ENCODE results near the gene CDC42SE1.

CDC42SE1 gene

DNA sequence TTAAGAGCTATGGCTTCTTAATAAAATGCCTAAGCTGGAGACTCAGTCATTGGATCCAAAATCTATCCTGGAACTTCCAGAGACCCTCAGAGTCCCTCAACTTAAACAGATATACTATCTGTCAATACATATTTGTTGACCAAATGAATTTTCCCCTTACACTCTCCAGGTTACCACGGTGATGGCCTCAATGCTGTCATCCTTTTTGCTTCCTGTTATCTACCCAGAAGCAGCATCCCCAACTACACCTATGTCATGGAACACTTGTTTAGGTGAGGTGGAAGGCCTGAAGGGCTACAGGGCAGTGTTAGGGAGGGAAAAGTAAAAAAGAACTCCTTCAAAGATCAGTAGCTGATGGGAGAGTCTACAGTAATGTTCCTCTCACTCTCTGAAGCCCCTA lies 16.3 kb downstream of the CDC42SE1 start:
- no peak for DNase-seq
- TF ChIP-seq POLR2A (IDR thresholded peaks at IDR 0.05; ENCODE audit: low read length) (no peak), GATA1 (IDR thresholded peaks at IDR 0.05; ENCODE audit: low read depth, low read length) (no peak)

DNA sequence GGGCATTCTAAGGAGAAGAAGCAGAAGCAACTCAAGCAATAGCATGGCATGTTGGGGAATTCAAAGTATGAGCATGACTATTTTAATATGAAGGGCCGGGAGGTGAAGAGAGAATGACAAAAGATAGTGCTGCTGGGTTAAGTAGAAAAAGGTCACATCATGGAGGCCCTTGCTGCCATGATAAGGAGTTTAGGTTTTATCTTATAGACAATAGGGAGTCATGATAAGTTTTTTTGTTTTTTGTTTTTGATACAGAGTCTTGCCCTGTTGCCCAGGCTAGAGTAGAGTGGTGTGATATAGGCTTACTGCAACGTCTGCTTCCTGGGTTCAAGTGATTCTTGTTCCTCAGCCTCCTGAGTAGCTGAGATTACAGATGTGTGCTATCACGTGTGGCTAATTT lies 19.9 kb downstream of the CDC42SE1 start:
- TF ChIP-seq POLR2A (IDR thresholded peaks at IDR 0.05; ENCODE audit: low read length): no peak
- no peak for TF ChIP-seq GATA1 (IDR thresholded peaks at IDR 0.05; ENCODE audit: low read depth, low read length)
- peak; percentile 22 to 76 for DNase-seq

DNA sequence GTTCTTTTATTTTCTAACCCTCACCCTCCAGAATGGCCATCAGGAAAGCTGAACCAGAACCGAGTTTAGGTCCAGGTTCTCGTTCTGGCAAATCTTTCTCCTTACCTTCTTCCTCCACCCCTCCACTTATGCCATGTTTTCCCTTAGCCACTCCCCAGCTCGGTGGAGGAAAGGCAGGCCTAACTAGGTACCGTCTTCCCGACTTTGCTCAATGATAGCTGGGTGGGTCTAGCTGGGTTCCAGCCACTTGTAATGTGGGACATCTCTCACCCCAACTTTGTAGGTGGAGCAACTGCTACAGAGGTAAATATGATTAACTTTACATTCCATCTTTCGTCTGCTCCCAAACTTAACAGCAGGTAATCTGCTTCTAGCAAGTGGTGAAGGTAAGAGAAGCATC lies 22.4 kb downstream of the CDC42SE1 start:
- TF ChIP-seq POLR2A (IDR thresholded peaks at IDR 0.05; ENCODE audit: low read length) (no peak), GATA1 (IDR thresholded peaks at IDR 0.05; ENCODE audit: low read depth, low read length) (no peak)
- no peak for DNase-seq

DNA sequence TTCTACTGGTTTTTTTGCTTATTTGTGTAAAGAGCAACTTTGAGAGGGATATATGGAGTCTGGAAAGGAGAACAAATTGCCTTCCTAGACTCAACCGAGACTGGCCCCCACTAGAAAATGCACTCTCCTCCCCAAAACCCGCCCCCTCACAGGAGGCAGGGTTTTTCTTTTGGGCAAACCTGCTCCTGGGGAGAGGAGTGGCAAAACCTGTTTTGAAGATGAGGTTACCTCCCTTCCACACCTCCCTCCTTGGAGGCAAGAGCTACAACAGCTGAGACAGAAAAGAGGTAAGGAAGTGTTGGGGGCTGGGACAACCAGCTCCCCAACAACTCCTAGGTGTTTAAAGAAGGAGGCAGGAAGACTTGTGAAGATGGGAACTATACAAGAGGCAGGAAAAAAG lies 23.1 kb downstream of the CDC42SE1 start, which contains the start of gene BNIPL:
TSS of gene BNIPL (plus strand) at position 231 of the 400 bp plus-strand sequence. CDS start at position 371, 140 bp downstream.
- no peak for TF ChIP-seq POLR2A (IDR thresholded peaks at IDR 0.05; ENCODE audit: low read length)
- no peak for TF ChIP-seq GATA1 (IDR thresholded peaks at IDR 0.05; ENCODE audit: low read depth, low read length)
- no peak for DNase-seq

DNA sequence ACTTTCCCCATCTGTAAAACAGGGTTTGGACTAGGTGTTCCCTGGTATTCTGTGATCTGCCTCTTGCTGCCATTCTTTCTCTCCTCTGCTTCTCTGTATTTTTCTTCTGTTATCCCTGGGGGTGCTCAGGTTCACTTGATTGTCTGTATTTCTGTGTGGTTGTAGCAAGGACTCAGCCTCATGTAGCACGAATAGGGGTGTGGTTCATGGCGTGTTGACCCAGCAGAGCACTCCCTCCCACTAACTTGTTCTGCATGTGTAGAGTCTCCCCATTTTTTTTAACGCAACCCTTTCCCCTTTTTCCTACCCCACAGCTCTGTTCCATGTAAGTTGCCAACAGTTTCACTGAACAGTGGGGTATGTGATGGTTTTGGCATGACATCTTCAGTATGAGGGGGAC lies 24.3 kb downstream of the CDC42SE1 start:
- DNase-seq: no peak
- TF ChIP-seq POLR2A (IDR thresholded peaks at IDR 0.05; ENCODE audit: low read length): no peak
- TF ChIP-seq GATA1 (IDR thresholded peaks at IDR 0.05; ENCODE audit: low read depth, low read length): no peak

DNA sequence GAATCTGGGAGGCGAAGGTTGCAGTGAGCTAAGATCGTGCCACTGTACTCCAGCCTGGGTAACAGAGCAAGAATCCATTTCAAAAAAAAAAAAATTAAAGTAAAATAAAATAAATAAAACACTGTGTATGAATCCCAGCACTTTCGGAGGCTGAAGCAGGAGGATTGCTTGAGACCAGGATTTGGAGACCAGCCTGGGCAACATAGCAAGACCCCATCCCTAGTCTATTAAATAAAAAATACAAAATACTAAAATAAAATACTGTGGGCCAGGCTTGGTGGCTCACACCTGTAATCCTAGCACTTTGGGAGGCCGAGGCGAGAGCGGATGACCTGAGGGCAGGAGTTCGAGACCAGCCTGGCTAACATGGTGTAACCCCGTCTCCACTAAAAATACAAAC lies 27.3 kb downstream of the CDC42SE1 start:
- TF ChIP-seq POLR2A (IDR thresholded peaks at IDR 0.05; ENCODE audit: low read length) (no peak), GATA1 (IDR thresholded peaks at IDR 0.05; ENCODE audit: low read depth, low read length) (no peak)
- DNase-seq: no peak

DNA sequence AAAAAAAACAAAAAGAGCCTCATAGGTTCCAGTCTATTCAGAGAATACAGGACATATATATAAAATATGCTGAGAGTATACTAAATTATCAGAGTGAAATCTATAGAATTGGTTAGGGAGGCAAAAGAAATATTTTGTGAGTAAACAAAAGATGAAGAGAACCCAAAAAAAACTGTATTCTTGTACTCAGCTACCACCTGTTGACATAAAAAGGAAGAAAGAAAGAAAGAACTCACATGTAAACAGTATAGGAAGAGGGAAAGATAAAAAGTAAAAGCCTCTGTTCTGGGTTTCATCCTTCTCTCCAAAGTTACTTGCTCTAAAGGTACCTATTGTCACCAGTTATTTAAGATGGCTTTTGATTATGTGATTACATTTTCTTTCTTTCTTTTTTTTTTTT lies 33.0 kb downstream of the CDC42SE1 start:
- no peak for DNase-seq
- TF ChIP-seq POLR2A (IDR thresholded peaks at IDR 0.05; ENCODE audit: low read length) (no peak), GATA1 (IDR thresholded peaks at IDR 0.05; ENCODE audit: low read depth, low read length) (no peak)

DNA sequence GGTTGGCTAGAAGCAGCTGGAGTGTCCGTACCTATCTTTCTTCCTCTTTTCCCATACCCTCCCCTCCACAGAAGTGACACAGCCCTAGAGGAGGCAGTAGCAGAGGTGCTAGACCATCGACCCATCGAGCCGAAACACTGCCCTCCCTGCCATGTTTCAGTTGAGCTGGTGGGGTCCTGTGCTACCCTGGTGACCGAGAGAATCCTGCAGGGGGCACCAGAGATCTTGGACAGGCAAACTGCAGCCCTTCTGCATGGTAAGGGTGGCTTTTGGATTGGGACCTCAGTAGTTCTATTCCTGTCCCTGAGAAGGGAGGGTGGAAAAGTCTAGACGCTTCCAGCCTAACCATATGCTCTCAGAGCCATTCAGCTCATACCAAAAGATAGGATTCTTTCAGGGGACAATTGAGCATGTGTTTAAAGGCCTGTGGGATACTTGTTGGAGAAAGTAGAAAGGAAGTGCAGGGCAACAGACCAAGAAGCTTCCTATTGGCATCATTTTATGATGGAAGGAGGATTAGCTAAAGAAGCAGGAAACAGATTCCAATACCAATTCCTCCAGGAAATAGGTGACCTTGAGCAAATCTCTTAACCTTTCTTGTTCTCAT lies 34.8 kb downstream of the CDC42SE1 start:
- TF ChIP-seq GATA1 (IDR thresholded peaks at IDR 0.05; ENCODE audit: low read depth, low read length) (no peak), POLR2A (IDR thresholded peaks at IDR 0.05; ENCODE audit: low read length) (no peak)
- peak; percentile 82 to 88 for DNase-seq

DNA sequence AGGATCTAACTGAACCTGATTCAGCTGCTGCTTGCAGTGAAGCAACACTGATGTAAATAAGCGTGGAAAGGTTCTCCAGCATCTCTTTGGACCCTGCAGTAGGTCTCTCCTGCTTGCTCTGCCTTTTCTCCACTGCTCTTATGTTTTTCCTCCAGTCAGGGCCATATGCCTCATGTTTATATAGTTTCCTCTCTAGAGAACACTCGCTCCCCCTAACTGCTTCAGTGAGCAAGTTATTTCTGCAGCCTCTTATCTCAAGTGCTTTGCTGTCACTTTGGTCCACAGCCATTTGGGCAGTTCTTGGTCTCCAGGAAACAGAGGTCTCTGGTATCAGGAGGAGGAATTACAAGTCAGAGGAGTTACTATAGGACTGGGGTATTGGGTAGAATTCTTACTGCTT lies 45.9 kb downstream of the CDC42SE1 start:
- TF ChIP-seq GATA1 (IDR thresholded peaks at IDR 0.05; ENCODE audit: low read depth, low read length) (no peak), POLR2A (IDR thresholded peaks at IDR 0.05; ENCODE audit: low read length) (no peak)
- peak; percentile 75 to 81 for DNase-seq

DNA sequence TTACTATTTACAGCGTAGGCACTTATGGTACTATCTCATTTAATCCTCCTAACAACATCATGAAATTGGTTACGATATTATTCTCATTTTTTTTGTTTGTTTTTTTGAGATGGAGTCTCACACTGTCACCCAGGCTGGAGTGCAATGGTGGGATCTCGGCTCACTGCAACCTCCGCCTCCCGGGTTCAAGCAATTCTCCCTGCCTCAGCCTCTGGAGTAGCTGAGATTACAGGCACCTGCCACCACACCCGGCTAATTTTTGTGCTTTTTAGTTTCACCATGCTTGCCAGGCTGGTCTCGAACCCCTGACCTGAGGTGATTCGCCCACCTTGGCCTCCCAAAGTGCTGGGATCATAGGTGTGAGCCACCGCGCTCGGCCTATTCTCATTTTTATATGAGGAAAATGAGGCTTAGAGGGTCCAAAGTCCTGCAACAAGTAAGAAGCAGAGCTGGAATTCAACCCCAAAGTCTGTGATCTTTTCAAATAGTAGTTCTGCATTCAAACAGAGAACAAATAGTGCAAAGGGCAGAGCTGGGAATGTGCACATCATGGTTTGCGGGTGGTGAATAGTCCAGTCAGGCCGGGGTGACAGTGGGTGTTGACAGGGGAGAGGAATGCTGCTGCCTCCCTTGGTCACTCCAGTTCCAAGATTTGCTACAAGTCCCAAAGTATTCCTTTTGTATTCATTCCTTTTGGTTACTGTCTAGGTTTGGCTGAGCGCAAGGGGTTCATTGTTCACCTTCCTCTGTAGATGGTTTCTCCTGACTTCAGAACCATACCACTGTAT lies 46.5 kb downstream of the CDC42SE1 start:
- no peak for DNase-seq
- TF ChIP-seq GATA1 (IDR thresholded peaks at IDR 0.05; ENCODE audit: low read depth, low read length): no peak

DNA sequence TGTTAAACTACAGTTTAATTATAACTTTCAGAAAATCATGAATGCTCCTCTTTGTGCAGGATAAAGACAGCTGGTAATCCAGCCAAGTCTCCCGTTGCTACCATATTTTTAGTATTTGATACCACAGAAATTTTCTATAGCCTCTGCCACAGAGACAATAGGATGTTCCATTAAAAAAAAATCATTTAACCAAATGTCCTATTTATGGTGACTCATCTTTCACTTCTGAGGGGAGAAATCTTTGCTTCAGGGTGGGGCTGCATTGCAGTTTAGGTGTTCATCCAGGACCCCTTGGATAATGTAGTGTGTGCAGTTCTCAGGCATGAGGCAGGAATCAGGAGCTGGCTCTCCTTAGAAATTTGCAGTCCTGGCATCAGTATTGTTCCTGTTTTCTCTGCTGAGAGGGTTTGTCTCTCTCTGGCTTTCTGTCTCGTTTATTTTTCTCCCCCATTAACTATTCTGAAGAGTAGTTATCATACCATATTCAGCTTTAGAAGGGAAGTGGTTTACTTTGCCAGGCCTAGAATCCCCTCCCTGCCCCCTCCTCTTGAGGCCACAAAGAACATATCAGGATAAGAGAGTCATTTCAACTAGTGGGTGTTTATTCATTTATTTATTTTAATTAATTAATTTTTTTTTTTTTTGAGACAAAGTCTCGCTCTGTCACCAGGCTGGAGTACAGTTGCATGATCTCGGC lies 48.1 kb downstream of the CDC42SE1 start:
- DNase-seq: no peak
- no peak for TF ChIP-seq POLR2A (IDR thresholded peaks at IDR 0.05; ENCODE audit: low read length)
- TF ChIP-seq GATA1 (IDR thresholded peaks at IDR 0.05; ENCODE audit: low read depth, low read length): no peak

DNA sequence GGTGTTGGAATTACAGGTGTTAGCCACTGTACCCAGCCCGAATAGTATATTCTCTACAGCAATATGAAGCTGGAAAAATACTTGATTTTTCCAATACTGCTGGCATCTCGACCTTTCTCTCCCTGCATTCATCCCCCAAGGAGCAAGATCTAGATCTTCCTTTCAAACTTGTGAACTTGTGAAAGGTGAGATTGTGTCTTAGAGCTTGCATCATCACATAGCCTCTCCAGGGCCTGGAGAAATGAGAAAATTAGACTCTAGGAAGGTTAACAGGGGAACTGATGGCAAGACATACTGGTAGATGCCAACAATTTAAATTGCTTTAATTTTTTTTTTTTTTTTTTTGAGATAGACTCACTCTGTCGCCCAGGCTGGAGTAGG lies 49.1 kb downstream of the CDC42SE1 start:
- DNase-seq: no peak
- TF ChIP-seq POLR2A (IDR thresholded peaks at IDR 0.05; ENCODE audit: low read length) (no peak), GATA1 (IDR thresholded peaks at IDR 0.05; ENCODE audit: low read depth, low read length) (no peak)

DNA sequence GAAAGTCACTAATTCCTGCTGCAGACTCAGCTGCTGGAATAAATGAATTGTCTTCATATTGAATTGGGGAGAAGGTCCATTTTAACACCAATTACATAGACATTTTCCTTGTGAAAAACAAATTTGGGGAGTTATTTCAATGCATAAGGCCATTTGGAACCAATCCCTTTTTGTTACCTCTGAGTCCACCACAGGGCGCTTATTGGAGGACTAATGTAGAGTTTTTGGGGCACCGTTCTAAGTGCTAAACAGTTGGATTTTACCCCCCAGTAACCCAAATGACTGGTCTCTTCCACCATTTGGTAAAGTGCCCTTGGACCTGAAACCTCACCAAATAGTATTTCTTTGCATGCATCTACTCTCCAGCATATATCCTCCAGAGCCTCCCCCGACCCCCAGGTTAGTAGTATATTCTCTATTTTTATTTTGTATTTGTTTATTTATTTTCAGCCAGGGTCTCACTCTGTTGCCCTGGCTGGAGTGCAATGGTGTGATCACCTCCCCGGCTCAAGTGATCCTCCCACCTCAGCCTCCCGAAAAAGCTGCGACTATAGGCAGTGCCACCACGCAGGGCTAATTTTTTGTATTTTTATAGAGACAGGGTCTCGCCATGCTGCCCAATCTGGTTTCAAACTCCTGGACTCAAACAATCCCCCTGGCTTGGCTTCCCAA lies 49.6 kb downstream of the CDC42SE1 start:
- no peak for TF ChIP-seq GATA1 (IDR thresholded peaks at IDR 0.05; ENCODE audit: low read depth, low read length)
- no peak for TF ChIP-seq POLR2A (IDR thresholded peaks at IDR 0.05; ENCODE audit: low read length)
- DNase-seq: no peak

DNA sequence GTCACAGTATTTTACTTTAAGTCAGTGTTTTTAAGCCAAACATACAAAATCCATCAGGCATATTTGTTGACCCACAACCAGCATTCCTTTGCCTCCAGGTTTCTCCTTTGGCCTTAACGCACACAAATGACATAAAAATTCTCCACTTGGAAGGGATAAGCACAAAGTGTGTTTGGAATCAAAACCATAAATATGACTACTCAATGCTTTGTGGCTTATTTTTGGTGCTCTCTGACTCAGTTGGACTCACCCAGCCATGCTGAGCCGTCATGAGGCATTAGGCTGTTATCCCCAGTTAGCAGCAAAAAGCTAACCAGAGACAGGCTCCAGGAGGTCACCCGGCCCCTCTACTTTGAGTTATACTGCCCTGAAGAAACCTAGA lies 50.2 kb downstream of the CDC42SE1 start:
- TF ChIP-seq POLR2A (IDR thresholded peaks at IDR 0.05; ENCODE audit: low read length) (no peak), GATA1 (IDR thresholded peaks at IDR 0.05; ENCODE audit: low read depth, low read length) (no peak)
- peak in 1 of 2 experiments; percentile 43 for DNase-seq

Data from erythroblast (primary cell).